HEK293T (cell line): ENCODE measurements around the gene KMT5B.

Experiments
- CTCF ChIA-PET: fragments of 350-600 bp; formaldehyde crosslinking; extraction: SDS; loops from one replicate; lab custom pipeline; 2021; ENCODE audit warnings: antibody characterized with exemption, inconsistent platforms; lab: Yijun Ruan, JAX
- POLR2A ChIA-PET: fragments of 350-600 bp; formaldehyde crosslinking; extraction: SDS; loops from one replicate; lab custom pipeline; 2020; ENCODE audit warnings: antibody characterized with exemption, inconsistent platforms; lab: Yijun Ruan, JAX
- DNase-seq: peaks from one replicate; pipeline ENCODE4 v3.0.0; 2012; ENCODE audit warnings: mixed read lengths; ENCODE audit errors: extremely low spot score
- ARNT ChIP-seq: fragments of 450-650 bp; IDR thresholded peaks from 2 replicates; pipeline ENCODE4 v1.6.1; 2017; ENCODE audit warnings: mild to moderate bottlenecking
- BHLHE40 ChIP-seq: fragments of 450-650 bp; IDR thresholded peaks from 2 replicates; pipeline ENCODE4 v1.6.1; 2016; ENCODE audit warnings: mild to moderate bottlenecking, moderate library complexity, borderline replicate concordance
- CTBP1 ChIP-seq: fragments of 450-650 bp; IDR thresholded peaks from 2 replicates; pipeline ENCODE4 v1.6.1; 2016; ENCODE audit warnings: borderline replicate concordance
- ELF4 ChIP-seq: fragments of 450-650 bp; IDR thresholded peaks from 2 replicates; pipeline ENCODE4 v1.6.1; 2017; ENCODE audit warnings: antibody characterized with exemption
- FOXA1 ChIP-seq: fragments of 450-650 bp; IDR thresholded peaks from 2 replicates; pipeline ENCODE4 v1.6.1; 2016; ENCODE audit warnings: mild to moderate bottlenecking
- FOXK2 ChIP-seq: fragments of 450-650 bp; IDR thresholded peaks from 2 replicates; pipeline ENCODE4 v1.6.1; 2016; ENCODE audit warnings: mild to moderate bottlenecking
- FOXM1 ChIP-seq: fragments of 450-650 bp; IDR thresholded peaks from 2 replicates; pipeline ENCODE4 v1.6.1; 2017; ENCODE audit warnings: mild to moderate bottlenecking, borderline replicate concordance
- HDGF ChIP-seq: fragments of 450-650 bp; IDR thresholded peaks from 2 replicates; pipeline ENCODE4 v1.6.1; 2017; ENCODE audit warnings: antibody characterized with exemption, borderline replicate concordance
- L3MBTL2 ChIP-seq: fragments of 450-650 bp; conservative IDR thresholded peaks from 2 replicates; pipeline ENCODE4 v1.6.1; 2016; ENCODE audit warnings: mild to moderate bottlenecking
- LEF1 ChIP-seq: fragments of 450-650 bp; IDR thresholded peaks from 2 replicates; pipeline ENCODE4 v1.6.1; 2017; ENCODE audit warnings: mild to moderate bottlenecking, borderline replicate concordance
- NFRKB ChIP-seq: fragments of 450-650 bp; IDR thresholded peaks from 2 replicates; pipeline ENCODE4 v1.6.1; 2016; ENCODE audit warnings: mild to moderate bottlenecking, moderate library complexity
- SP1 ChIP-seq: fragments of 450-650 bp; IDR thresholded peaks from 2 replicates; pipeline ENCODE4 v1.6.1; 2017
- SUZ12 ChIP-seq: fragments of 450-650 bp; IDR thresholded peaks from 2 replicates; pipeline ENCODE4 v1.6.1; 2016; ENCODE audit warnings: mild to moderate bottlenecking
- TARDBP ChIP-seq: fragments of 450-650 bp; IDR thresholded peaks from 2 replicates; pipeline ENCODE4 v1.6.1; 2016
- ZNF384 ChIP-seq: fragments of 450-650 bp; IDR thresholded peaks from 2 replicates; pipeline ENCODE4 v1.6.1; 2016
- TF ChIP-seq, protein P1 (sequence below): fragments of 450-650 bp; IDR thresholded peaks from 2 replicates; pipeline ENCODE4 v1.6.1; 2016

KMT5B gene

DNA sequence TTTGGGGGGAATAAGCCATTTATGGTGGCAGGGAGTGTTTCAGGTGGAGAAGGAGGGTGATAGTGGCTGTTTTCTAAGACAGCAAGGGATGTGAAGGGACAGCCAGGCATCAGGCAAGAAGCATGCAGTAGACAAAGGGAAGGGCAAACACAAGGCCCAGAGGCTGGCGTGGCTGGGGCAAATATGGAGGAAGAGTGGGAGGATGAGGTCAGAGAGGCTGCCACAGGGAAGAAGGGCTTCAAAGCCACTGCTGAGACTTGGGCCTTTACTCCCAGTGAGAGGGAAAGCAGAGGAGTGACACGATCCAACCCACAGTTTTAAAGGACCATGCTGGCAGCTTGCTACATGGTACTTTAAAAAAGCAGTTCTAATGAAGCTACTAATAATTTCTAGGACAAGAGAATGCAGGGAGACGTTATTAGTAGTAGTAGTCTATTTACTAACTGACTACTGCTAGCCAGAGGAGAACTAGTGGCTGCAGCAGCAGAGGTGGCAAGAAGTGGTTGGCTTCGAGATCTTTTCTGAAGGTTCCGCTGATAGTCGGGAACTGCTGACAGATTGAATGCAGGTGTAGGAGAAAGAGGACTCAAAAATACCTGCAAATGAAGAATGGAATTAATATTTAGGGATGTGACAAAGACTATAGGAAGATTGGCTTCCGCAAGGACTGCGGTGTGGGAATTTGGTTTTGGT, 13.7 kb downstream of the KMT5B start:
- DNase-seq = no peak
- TF ChIP-seq, protein P1, sequence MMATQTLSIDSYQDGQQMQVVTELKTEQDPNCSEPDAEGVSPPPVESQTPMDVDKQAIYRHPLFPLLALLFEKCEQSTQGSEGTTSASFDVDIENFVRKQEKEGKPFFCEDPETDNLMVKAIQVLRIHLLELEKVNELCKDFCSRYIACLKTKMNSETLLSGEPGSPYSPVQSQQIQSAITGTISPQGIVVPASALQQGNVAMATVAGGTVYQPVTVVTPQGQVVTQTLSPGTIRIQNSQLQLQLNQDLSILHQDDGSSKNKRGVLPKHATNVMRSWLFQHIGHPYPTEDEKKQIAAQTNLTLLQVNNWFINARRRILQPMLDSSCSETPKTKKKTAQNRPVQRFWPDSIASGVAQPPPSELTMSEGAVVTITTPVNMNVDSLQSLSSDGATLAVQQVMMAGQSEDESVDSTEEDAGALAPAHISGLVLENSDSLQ = no peak
- no peak for TF ChIP-seq FOXM1
- no peak for TF ChIP-seq TARDBP
- POLR2A ChIA-PET = no interaction called here
- CTCF ChIA-PET = interaction anchor here (2.6 kb wide), 1 partner anchor 9 kb away, joined by 13 read pairs; no protein-coding TSS in a partner anchor

DNA sequence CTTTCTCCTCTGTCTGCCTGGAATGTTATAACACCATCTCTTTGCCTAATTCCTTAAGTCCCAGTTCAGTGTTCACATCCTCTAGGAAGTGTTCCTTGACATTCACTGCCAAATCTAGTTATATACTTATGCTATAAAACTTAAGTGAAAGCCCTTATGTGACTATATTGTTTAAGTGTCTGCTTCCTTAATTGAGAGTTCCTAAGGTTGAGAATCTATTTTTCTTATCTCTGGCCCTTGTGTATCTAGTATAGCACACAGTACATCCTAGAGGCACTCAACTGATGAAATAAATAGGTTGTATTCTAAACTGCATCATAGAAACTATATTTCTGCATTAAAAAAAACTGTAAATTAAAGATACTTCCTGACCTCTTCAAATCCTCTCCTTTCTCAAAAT, 16.9 kb downstream of the KMT5B start:
- CTCF ChIA-PET = interaction anchor here (0.8 kb wide), 1 partner anchor 10 kb away, joined by 3 read pairs; no protein-coding TSS in a partner anchor
- TF ChIP-seq NFRKB (no peak), CTBP1 (no peak), SUZ12 (no peak), BHLHE40 (no peak), FOXK2 (no peak)
- no peak for DNase-seq
- POLR2A ChIA-PET = no interaction called here

GRCh38 chr11:68194675-68195294, 18.3 kb downstream of the KMT5B start:
- POLR2A ChIA-PET = no interaction called here
- CTCF ChIA-PET = no interaction called here
- TF ChIP-seq FOXA1 (no peak), NFRKB (no peak), ZNF384 (no peak)
- no peak for DNase-seq

DNA sequence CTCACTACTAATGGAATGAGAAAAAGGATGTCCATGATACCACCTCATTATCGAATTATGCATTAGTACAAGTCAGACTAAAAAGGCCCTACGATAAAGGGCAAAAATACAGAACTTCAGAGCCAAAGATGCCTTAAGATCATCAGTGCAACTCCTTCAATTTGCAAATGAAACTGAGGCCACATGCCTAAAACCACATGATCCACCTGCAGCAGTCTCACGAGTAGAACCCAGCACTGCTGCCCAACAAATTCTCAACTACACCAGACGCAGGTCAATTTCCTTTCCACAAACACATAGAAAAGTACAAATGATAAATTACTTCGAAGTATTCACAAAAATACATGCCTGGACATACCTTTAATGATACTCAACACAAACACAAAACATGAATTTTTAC, 20.1 kb downstream of the KMT5B start:
- TF ChIP-seq FOXK2 (no peak), L3MBTL2 (no peak), ZNF384 (no peak), CTBP1 (no peak), LEF1 (no peak), SUZ12 (no peak), TARDBP (no peak), ELF4 (no peak), SP1 (no peak), NFRKB (no peak), ARNT (no peak), FOXA1 (no peak), HDGF (no peak)
- TF ChIP-seq, protein P1 = no peak
- CTCF ChIA-PET = no interaction called here
- POLR2A ChIA-PET = no interaction called here
- DNase-seq = no peak

DNA sequence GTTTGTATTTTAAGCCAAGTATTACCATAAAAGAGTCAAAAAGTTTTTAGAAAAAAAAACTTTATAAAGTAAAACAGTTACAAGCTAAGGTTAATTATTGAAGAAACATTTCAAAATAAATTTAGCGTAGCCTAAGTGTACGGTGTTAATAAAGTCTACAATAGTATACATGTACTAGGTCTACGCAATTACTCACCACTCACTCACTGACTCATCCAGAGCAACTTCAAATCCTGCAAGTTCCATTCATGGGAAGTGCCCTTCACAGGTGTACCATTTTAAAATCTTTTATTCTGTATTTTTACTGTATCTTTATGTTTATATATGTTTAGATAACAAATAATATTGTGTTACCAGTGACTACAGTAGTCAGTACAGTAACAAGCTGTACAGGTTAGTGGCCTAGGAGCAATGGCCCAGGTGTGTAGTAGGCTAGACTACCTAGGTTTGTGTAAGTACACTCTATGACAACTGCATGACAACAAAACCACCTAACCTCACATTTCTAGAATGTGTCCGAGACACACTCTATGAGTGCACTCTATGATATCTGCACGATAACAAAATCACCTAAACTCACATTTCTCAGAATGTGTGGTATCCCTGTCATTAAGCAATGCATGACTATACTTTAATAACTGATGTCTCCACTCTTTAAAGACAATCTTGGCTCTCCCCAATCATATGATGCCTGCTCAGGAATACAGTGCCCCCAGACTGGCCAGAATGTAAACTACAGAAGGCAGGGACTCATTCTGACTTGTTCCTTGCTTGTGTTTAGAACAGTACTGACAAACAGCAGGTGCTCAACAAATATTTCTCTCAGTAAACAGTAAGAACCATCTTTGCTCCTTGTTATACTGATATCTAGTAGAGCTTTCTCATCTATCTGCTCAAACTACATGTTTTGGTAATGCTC, 21.2 kb downstream of the KMT5B start:
- ChIA-PET POLR2A (interaction anchor here (1.4 kb wide), 1 partner anchor 11 kb away, joined by 3 read pairs; no protein-coding TSS in a partner anchor), CTCF (interaction anchor here (0.5 to 1.4 kb wide), 2 partner anchors 17 to 122 kb away, joined by 3 to 9 read pairs; no protein-coding TSS in a partner anchor)
- DNase-seq = no peak
- TF ChIP-seq SUZ12 = no peak
- no peak for TF ChIP-seq L3MBTL2
- TF ChIP-seq SP1 = no peak
- no peak for TF ChIP-seq FOXK2
- no peak for TF ChIP-seq LEF1

- DNase-seq = no peak
- CTCF ChIA-PET = no interaction called here
- POLR2A ChIA-PET = no interaction called here
- TF ChIP-seq SP1 (no peak), HDGF (no peak), LEF1 (no peak), NFRKB (no peak), L3MBTL2 (no peak), TARDBP (no peak), ZNF384 (no peak), CTBP1 (no peak), ELF4 (no peak), BHLHE40 (no peak), FOXA1 (no peak), FOXM1 (no peak), SUZ12 (no peak), FOXK2 (no peak), ARNT (no peak)
- TF ChIP-seq, protein P1 = no peak
These were observed 23.2 kb downstream of the KMT5B start for GRCh38 chr11:68189888-68190287.
